Adipose tissue (tissue), 3 donors: Measurements from ENCODE around the gene CDCA4. TPM values are rescaled to one million over a fixed set of nuclear protein-coding genes. Genes with fewer than 3 reads are reported as not detected.

Source experiments
- H3K27ac ChIP-seq: one replicate; pipeline ENCODE4 v1.5.1; 2013; ENCODE audit warnings: low read depth, low read length
- WGBS, 3 donors: extraction: QIAGEN DNeasy Blood & Tissue Kit; methylation state at CpG; one replicate each; pipeline ENCODE4 v1.1.7; 2013; 5-methylcytosine and 5-hydroxymethylcytosine counted together
- polyA plus RNA-seq, 3 donors: library from polyadenylated mRNA; stranded (reverse); fragments of 200-250 nt; gene quantifications; one replicate each; pipeline ENCODE4 v1.2.3, GENCODE V29; 2013
- donor health status: healthy with polysubstance abuse.
- donor health status: Bipolar disorder and iron deficiency.
- donor health status: healthy.

The CDCA4 gene
- polyA plus RNA-seq, 3 donors = 2.5 to 4.0 (median 3.5) TPM

DNA sequence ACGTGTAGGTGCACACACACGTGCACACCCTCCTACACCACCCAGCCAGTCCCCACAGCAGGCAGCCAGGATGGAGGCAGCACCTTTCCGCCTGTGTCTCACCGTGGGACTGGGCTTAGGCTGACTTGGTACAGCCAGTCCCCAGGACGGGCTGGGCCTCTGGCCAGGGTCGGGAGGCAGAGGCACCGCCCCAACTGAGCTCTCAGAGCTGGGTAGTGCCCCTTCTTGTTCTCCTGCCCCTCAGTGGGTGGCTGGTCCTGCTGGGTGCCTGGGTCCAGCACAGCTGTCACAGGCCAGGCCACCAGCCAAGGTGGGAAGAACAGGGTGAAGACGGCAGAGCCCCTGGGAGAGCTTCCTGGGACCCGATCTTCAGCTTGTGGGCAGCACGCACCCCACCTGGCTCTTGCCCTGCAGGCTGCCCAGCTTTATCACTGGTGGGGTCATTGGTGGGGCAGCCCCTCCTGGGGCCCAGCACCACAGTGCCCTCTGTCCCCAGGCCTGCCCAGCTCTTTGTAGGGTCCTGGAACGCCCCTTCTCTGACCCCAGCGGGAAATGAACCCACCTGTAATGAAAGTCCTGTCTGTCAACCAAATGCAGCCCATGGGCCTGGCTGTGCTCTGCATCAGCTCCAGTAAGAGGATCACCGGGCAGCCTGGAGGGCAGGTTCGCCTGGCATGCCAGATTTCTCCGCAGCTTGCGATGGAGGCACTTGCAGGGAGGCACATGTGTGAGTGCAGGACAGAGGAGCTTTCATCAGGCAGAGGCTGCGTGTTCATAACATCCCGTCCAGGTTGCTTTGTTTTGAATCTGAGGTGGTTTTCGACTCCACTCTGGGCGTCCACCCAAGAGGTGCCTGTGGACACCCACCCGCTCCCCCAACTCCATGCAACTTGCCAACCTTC, 14.7 kb downstream of the CDCA4 start:
- 83 to 89% (median 87%) methylated on average over 19 to 21 of the region's 21 CpGs for WGBS, 3 donors
- no peak overlapping the region for H3K27ac ChIP-seq

DNA sequence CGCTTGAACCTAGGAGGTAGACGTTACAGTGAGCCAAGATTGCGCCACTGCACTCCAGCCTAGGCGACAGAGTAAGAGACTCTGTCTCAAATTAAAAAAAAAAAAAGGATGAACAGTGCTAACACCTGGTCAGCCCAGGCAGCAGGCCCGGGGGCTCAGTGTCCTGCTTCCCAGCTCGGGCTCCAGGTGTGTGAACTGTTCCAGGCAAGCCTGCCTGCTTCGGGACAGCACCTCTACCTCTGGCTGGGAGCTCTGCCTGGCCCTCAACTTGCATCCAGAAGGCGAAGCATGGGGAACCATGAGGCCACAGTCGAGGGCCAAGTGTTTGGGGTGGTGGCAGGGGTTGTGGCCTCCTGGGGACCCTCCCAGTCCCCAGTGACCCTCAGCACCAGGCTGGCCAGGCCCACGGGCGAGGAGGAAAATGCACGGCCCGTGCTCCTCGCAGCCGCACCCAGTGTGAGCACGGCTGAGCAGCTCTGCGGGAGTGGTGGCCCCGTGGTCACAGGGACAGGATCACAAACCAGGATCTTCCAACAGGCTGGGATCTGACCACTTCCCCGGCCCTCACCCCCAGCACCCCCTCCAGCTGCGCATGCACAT, 15.5 kb downstream of the CDCA4 start:
- 83 to 87% (median 84%) methylated on average over 19 to 20 of the region's 20 CpGs for WGBS, 3 donors
- no peak overlapping the region for H3K27ac ChIP-seq

- WGBS, 3 donors = 90% methylated on average over 3 of the region's 3 CpGs
- no peak overlapping the region for H3K27ac ChIP-seq
Observed at GRCh38 chr14:104999361-104999760, 21.5 kb downstream of the CDCA4 start.

DNA sequence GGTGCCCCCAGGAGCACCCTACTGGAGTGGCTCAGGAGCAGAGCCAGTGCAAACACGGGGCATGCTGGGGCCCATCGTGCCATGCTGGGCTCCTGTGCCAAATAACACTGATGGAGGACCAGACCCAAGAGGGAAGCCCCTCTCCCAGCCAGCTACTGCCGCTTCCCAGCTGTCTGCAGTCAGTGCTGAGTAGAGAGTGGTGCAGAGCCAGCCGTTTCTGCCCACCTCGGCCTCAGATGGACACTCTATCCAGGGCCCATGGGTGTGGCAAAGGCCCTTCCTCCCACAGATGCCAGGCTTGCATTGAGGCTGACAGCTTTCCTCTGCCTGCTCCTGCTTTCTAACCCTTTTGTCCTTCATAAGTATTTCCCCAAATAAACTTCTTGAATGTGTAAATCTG, 22.1 kb downstream of the CDCA4 start:
- H3K27ac ChIP-seq = no peak overlapping the region
- 94 to 96% (median 95%) methylated on average over 5 of the region's 5 CpGs for WGBS, 3 donors

DNA sequence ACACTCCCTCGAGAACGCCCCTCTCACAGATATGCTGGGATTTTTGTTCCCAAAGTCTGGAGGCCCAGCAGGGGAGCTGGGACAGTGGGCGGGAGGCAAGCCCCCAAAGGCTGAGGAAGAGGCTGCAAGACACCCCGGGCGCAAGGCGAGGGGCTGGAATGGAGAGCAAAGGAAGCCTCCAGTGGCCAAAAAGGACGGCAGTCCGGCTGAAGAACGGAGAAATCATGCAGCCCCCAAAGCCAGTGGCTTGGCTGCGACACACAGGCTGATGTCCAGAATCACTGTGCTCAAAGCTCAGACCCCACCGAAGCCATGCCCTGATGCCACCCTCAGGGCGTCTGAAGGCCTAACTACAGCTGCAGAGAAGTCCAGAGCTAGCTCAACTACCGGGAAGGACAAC, 24.4 kb downstream of the CDCA4 start:
- WGBS, 3 donors = 86 to 92% (median 89%) methylated on average over 13 of the region's 13 CpGs
- no peak overlapping the region for H3K27ac ChIP-seq

DNA sequence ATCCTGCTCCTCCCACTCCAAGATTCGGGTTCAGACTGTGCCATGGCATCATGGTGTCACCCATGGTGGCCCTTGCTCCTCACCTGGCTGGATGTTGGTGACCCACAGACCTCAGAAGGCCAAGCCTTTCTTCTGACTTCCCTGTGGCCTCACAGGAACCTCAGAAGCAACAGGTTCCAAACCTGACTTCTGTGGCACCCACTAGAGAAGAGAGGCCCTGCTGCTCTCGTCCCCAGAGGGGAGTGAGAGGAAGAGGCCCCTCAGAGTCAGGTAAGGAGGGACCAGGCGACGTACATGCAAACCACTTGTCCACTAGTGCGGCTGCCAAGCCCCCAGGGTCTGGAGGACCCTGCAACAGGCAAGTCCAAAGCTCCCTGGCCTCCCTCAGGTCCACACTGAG, 24.9 kb downstream of the CDCA4 start:
- no peak overlapping the region for H3K27ac ChIP-seq
- WGBS, 3 donors = 88 to 95% (median 93%) methylated on average over 5 of the region's 5 CpGs

- H3K27ac ChIP-seq = no peak overlapping the region
- 84 to 87% (median 84%) methylated on average over 5 to 6 of the region's 6 CpGs for WGBS, 3 donors
Observed at GRCh38 chr14:104994978-104995377, 25.9 kb downstream of the CDCA4 start.

DNA sequence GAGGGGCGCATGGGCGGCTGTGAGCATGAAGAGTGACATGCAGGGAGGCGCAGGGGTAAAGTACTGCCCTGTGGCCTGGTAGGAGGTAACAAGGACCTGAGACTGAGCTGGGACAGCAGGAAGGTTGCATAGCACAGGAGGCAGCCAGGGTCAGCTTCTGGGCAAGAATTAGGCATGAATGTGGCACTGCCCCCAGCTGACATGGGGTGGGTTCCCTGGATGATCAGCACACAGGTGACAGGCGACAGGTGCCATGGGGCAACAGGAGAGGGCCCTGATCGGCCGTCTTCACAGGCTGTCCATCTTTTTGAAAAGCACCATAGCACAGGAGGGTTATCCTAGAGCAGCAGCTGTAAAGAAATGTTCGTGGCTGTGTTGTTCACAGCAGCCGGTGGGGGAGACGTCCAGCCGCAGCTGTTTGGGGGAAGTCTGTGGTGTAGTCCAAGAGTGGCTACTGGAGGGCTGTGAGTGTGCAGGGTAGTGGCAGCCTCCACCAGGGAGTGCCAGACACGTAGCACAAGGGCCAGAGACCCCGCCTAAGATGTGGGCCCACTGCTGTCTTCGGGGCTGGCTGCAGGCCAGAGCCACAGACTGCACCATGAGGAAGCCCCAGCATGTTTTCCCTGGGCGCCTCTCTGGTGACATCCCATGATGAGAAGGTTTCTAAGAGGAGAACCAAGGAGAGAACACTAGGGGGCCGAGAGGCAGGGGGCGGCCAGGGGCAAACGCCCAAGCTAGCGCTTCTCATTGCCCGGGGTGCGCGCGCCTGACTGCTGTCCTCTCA, 26.9 kb downstream of the CDCA4 start:
- WGBS, 3 donors = 77 to 89% (median 78%) methylated on average over 21 to 22 of the region's 22 CpGs
- no peak overlapping the region for H3K27ac ChIP-seq

- WGBS, 3 donors = 94 to 96% (median 95%) methylated on average over 12 of the region's 12 CpGs
- no peak overlapping the region for H3K27ac ChIP-seq
Observed at GRCh38 chr14:104993306-104993705, 27.6 kb downstream of the CDCA4 start.

- WGBS, 3 donors = 92 to 97% (median 96%) methylated on average over 11 of the region's 11 CpGs
- H3K27ac ChIP-seq = no peak overlapping the region
Observed at GRCh38 chr14:104992501-104992900, 28.4 kb downstream of the CDCA4 start.

DNA sequence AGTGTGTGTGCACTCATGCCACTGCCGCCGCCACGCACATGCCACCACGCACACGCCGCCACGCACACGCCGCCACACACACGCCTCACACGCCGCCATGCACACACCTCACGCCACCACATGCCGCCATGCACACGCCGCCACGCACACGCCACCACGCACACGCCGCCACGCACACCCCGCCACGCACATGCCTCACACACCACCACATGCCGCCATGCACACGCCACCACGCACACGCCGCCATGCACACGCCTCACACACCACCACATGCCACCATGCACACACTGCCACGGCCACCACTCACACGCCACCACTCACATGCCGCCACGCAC, 29.0 kb downstream of the CDCA4 start:
- 98 to 99% (median 98%) methylated on average over 33 to 34 of the region's 34 CpGs for WGBS, 3 donors
- no peak overlapping the region for H3K27ac ChIP-seq

DNA sequence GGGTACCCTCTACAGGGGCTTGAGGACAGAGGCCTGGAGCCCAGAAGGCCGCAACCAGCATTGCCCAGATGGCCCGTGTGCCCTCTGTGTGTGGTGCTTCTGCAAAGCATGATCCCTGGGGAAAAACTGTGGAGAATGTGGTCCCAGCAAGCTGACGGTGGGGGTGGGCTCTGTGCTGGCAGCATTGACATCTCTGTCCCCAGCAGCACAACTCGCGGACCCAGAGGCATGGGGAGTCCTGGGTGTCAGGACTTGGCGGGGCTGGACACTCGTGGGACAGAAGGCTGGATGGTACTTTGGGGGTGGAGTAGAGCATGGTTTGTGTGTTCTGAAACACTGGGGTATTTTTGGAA, 31.0 kb downstream of the CDCA4 start:
- WGBS, 3 donors = 84 to 92% (median 87%) methylated on average over 7 of the region's 7 CpGs
- H3K27ac ChIP-seq = no peak overlapping the region

DNA sequence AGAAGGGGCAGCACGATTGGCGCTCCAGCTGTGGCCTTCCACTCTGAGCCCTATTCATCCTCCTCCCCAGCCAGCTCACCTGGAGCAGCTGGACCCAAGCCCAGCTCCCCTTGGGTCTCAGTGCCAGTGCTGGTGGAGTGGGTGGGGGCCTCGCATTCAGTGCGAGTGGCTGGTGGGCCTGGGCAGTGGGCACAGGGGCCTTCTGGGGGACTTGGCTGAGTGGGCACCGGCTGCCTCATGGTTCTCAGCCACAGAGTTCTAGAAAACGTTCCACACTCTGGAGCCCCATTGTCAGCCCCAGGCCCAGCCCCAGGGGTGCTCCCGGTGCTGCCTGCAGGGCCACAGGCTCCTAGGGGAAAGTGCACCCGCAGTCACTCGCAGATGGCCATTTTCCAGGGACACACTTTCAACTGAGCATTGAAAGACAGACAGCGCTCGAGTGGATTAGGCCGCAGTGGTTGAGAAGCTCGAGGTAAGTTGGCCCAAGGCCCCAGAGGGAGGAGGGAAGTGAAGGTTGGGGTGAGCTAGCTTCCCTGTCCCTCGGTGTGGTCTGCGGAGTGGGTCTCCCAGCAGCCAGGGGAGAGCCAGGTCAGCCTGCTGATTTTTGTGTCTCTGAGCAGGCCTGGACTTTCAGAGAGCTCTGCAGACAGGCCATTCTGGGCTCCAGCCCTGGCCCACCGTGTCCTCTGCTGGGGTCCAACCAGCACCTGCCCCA, 31.5 kb downstream of the CDCA4 start:
- WGBS, 3 donors = 90 to 92% (median 92%) methylated on average over 16 of the region's 16 CpGs
- H3K27ac ChIP-seq = no peak overlapping the region

DNA sequence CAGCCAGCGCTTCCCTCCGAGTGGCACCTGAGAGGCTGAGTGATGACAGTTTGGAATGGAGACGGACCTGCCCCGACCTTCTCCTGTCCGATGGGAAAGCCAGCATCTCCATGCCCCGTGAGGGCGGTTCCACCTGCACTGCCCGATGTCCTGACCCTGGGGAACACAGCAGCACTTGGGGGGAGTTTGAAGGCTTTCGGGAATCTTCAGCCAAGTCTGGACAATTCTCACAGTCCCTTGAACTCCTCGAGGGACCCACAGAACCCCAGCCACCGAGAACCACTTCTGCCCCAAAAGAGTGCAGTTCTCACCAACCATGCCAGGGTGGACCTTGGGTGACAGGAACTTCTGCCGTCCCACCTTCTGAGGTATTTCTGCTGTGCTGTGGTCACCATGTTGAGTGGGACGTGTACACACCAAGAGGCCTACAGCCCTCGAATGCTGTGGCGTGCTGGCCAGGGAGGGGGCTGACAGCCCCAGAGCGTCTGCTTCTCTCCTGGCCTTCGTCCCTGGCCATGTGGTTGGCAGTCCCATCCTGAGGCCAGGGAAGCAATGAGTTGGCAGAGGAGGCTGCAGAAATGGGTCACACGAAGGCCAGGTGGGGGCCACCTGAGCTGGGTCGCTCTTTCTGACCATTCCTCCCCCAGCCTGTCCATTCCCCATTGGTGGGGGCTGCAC, 34.3 kb downstream of the CDCA4 start:
- H3K27ac ChIP-seq = no peak overlapping the region
- 54 to 66% (median 65%) methylated on average over 18 to 19 of the region's 19 CpGs for WGBS, 3 donors

DNA sequence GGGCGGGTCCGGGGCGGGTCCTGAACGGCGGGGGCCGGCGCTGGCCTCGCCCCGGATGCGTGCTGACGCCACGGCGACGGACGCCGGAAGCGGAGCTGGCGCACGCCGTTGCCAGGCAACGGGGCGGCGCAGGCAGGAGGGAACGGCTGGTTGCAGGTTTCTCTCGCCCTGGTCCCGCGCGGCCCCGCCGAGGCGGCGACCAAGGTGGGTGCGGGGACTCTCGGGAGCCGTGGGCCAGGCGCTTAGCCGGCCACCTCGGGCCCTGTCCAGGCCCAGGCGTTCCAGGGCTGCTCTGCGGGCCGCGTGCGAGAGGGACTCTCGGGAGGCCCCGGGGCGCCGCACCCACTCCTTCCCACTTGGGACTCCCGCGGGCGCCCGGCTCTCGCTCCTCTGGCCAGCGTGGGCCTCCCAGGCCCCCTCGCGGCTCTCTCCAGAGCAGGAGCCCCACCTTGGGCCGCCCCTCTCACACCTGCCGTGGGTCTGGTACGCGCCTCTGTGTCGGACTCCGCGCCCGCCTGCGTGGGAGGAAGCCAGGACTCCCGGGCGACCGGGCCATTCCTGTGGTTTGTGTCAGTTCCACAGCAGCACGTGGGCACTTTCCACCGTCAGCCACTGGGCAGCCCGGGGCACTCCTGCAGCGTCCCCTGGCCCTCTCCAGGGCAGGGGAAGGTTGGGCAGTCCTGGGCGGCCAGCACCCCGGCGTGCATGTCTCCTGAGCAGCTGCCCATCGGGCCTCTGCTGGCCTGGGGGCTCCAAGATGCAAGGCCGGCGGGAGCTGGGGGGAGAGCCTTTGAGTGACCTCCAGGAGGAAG, 35.0 kb downstream of the CDCA4 start, which contains the start of gene CLBA1:
CLBA1 (plus strand) TSS at position 114 of the 812 bp plus-strand sequence; CDS start at position 758, 644 bp downstream.
- WGBS, 3 donors = 0 to 3% (median 2%) methylated on average over 60 to 77 of the region's 77 CpGs
- H3K27ac ChIP-seq = no peak within 1 kb of the TSS

DNA sequence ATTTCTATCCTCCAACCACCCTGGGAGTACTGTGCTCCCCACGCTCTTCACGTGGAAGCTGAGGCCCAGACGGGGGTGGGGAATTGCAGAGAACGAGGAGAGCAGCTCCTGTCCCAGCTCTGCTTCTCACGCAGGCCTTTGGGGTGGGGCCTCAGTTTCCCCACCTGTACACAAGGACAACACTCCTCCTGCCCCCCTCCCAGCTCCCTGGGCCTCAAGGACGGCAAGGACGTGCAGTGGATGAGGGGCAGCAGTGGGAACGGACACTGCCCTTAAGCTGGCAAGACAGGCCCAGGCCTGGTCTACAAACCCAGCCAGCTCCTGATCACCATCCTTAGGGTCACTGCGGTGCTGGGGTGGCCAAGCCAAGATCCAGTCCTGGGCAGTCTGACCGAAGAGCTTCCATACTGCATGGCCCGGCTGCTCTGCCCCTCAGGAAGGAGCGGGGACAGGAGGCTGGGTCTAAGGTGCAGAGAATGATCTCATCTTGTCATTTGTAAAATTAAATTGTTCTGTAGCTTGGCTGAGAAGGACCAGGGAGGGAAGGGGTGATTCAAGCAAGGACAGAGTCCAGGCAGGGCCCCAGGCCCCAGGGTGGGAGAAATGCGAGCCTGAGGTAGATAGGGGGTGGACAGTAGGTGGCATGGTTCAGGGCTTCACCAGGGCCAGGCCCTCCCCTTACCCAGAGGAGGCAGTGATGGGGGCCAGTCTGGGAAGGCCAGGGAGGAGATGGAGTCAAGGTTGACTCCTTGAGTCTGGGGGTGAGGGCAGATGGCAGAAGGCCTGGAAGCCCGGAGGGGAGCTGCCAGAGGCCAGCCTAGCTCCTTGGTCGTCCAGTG, 36.6 kb downstream of the CDCA4 start:
- WGBS, 3 donors = 85 to 91% (median 91%) methylated on average over 14 to 15 of the region's 15 CpGs
- H3K27ac ChIP-seq = no peak overlapping the region
